Tibial nerve (tissue), 3 donors: ENCODE results near the gene CYGB.

Source experiments
- CTCF ChIP-seq, 5 experiments: fragments of 200-600 bp in 3 of 5; fragments of 450-650 bp in 2 of 5; sonication (generic) in 3 of 5; IDR thresholded peaks; one replicate each; pipeline ENCODE4 v1.5.1; 2016 to 2019; ENCODE audit warnings: antibody characterized with exemption in 5 of 5, mild to moderate bottlenecking in 3 of 5, moderate library complexity in 2 of 5
- POLR2A ChIP-seq, 2 donors: fragments of 450-650 bp; IDR thresholded peaks; one replicate each; pipeline ENCODE4 v1.6.1; 2017; ENCODE audit warnings: antibody characterized with exemption in 2 of 2, mild to moderate bottlenecking in 2 of 2, moderate library complexity in 2 of 2

DNA sequence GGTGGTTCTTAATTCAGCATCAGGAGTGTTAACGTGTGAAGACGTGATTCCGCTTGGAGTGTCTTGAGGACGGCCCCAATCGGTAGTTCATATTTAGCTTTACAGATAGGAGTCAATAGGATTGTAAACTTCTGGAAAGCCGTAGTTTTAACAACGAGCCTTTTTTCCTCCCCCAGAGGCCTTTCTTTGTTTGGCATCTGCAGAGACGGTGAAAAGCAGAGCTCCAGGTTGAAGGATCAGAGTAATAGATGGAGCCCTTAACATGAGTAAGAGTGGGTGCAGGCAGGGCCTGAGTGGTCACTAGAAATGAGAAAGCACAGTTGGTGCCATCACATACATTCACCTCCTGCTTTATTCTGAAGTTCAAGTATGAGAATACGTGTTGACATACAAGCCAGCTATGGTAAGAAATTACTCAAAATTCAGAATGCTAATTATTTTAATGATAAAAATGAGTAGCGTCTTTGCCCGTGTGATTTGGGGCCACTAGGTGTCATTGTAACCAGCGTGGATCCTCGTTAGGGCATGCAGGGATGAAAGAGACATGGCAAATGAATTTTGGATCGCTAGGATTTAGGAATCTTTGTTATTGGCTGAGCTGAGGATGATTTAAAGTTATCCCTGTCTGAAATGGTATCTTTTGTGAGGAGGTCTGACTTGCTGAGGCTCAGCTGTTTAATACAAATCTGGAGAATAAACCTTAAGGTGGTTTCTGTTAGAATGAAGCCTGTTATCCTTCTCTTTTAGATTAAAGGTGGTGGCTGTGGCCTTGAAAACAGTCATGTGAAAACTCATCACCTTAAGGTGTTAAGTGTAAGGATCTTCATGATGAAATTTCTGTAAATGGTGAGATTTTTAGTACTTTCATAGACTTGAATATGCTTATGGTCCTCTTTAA, 20.9 kb upstream of the CYGB start:
- TF ChIP-seq CTCF (IDR thresholded peaks at IDR 0.05) (peak; percentile 35 to 47 (median 42)), POLR2A (IDR thresholded peaks at IDR 0.05) (no peak)
